Neutrophil (primary cell): ENCODE results near the gene TBC1D24.

Source experiments
- H3K27ac ChIP-seq: fragments of 200-600 bp; sonication (generic); 2 replicates; pipeline ENCODE4 v1.5.1; 2016; ENCODE audit warnings: mild to moderate bottlenecking, moderate library complexity
- H3K27me3 ChIP-seq: fragments of 200-600 bp; sonication (generic); 2 replicates; pipeline ENCODE4 v1.6.0; 2016; ENCODE audit warnings: mild to moderate bottlenecking
- H3K36me3 ChIP-seq: fragments of 200-600 bp; sonication (generic); 2 replicates; pipeline ENCODE4 v1.5.1; 2017
- H3K4me1 ChIP-seq, 2 experiments: fragments of 200-600 bp in 1 of 2; sonication (generic) in 1 of 2; 1 replicate in 1 of 2; 2 replicates in 1 of 2; pipeline versions ENCODE4 v1.5.1 to v1.6.1; 2013 to 2016; ENCODE audit warnings: low read depth in 1 of 2, low read length in 1 of 2, mild to moderate bottlenecking in 1 of 2, moderate library complexity in 1 of 2; ENCODE audit not compliant: control insufficient read depth in 1 of 2, insufficient read depth in 1 of 2
- H3K4me3 ChIP-seq, 2 experiments: fragments of 200-600 bp in 1 of 2; sonication (generic) in 1 of 2; 1 replicate in 1 of 2; 2 replicates in 1 of 2; pipeline ENCODE4 v1.5.1; 2013 to 2016; ENCODE audit warnings: low read depth in 1 of 2, low read length in 1 of 2, mild to moderate bottlenecking in 1 of 2, moderate library complexity in 1 of 2
- H3K9me3 ChIP-seq: fragments of 200-600 bp; sonication (generic); 2 replicates; pipeline ENCODE4 v1.5.1; 2016
- TF ChIP-seq, protein P1 (sequence below): fragments of 200-600 bp; sonication (generic); IDR thresholded peaks from 2 replicates; pipeline ENCODE4 v1.5.1; 2016; ENCODE audit warnings: antibody characterized with exemption

Gene TBC1D24

DNA sequence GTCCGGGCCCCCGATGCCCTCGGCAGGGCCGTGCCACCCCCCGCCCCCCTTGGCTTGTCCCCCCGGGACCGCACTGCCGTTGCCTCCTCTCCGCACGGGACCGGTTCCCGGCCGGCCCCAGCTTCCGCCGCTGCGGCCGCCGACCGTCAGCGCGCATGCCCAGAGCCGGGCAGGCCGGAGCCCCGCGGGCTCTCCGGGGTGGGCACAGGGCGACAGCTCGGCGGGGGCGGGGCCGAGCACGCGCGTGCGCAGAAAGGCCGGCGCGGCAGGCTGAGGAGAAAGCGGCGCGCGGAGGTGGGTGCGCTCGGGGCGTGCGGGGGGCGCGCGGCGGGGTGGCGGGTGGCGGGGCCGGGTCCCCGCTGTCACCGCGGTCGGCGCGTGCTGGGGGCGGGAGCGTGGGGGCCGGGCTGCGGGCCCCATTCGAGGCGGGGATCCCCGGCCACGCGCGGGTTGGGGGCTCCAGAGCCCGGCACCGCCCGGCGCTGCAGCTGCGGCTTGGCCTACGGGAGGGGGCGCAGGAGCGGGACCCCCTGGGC is at the start of gene TBC1D24:
TBC1D24 (plus strand) TSS at position 251 of the 536 bp plus-strand sequence. CDS start 21,022 bp downstream, outside the sequence.
- peaks cover 62% of the 10 kb centered on the region for H3K27me3 ChIP-seq
- no peaks in the 10 kb centered on the region for H3K9me3 ChIP-seq
- TF ChIP-seq, protein P1, sequence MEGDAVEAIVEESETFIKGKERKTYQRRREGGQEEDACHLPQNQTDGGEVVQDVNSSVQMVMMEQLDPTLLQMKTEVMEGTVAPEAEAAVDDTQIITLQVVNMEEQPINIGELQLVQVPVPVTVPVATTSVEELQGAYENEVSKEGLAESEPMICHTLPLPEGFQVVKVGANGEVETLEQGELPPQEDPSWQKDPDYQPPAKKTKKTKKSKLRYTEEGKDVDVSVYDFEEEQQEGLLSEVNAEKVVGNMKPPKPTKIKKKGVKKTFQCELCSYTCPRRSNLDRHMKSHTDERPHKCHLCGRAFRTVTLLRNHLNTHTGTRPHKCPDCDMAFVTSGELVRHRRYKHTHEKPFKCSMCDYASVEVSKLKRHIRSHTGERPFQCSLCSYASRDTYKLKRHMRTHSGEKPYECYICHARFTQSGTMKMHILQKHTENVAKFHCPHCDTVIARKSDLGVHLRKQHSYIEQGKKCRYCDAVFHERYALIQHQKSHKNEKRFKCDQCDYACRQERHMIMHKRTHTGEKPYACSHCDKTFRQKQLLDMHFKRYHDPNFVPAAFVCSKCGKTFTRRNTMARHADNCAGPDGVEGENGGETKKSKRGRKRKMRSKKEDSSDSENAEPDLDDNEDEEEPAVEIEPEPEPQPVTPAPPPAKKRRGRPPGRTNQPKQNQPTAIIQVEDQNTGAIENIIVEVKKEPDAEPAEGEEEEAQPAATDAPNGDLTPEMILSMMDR: no peak
- H3K4me3 ChIP-seq: peak within 1 kb of the TSS; percentile 69 to 85
- H3K27ac ChIP-seq: peak within 1 kb of the TSS; percentile 46
- no peaks in the 10 kb centered on the region for H3K36me3 ChIP-seq
- peaks cover 24 to 34% of the 10 kb centered on the region in 2 experiments for H3K4me1 ChIP-seq

- Histone ChIP-seq H3K36me3 (no peaks in the 10 kb centered on the region), H3K4me1 (peaks cover 19 to 23% of the 10 kb centered on the region in 2 experiments), H3K27ac (no peak overlapping the region), H3K4me3 (no peak overlapping the region), H3K9me3 (no peaks in the 10 kb centered on the region), H3K27me3 (peaks cover 12% of the 10 kb centered on the region)
- TF ChIP-seq, protein P1: no peak
These were observed 49.0 kb upstream of the TBC1D24 start for GRCh38 chr16:2425825-2426430.

DNA sequence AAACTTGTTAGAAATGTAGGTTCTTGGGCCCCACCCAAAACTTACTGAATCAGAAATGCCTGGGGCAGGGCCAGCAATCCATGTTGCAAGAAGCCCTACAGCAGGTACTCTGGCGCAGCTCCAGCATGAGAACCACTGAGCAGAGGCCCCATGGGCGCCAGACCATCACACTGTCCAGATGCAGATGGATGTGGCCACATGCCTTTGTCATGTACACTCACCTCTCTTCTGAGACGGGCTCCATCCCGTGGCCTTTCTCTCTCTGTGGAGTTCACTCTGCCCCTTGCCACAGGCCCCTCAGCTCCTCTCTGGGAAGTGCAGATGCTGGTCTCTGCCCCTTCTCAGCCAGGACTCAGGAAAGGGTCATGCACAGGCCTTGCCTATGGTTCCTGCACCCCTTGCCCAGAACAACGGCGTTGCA is 48.0 kb upstream of the TBC1D24 start:
- no peaks in the 10 kb centered on the region for H3K36me3 ChIP-seq
- no peaks in the 10 kb centered on the region for H3K9me3 ChIP-seq
- H3K4me3 ChIP-seq: no peak overlapping the region
- no peak overlapping the region for H3K27ac ChIP-seq
- peaks cover 10% of the 10 kb centered on the region for H3K27me3 ChIP-seq
- H3K4me1 ChIP-seq: peaks cover 19 to 23% of the 10 kb centered on the region in 2 experiments
- TF ChIP-seq, protein P1: no peak

DNA sequence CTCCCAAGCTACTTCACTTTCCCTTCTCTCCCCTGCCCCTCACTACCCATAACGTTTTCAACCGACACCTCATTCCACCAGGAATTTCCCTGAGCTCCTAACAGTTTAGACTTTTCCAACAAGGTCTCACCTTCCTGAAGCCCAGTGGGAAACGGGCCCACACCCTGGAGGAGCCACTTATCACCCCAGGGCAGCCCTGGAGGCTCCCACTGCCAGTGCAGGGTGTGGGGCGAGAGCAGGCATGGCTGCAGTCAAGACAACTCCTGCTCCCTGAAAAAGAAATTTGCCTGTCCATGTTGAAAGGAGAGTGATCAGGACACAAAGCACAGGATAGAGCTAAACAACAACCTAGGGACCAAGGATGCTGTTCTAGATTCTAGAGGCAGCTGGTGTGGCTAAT is 47.4 kb upstream of the TBC1D24 start:
- peaks cover 19 to 23% of the 10 kb centered on the region in 2 experiments for H3K4me1 ChIP-seq
- H3K4me3 ChIP-seq: no peak overlapping the region

GRCh38 chr16:2428051-2428783 is 46.7 kb upstream of the TBC1D24 start:
- Histone ChIP-seq H3K36me3 (peaks cover 5% of the 10 kb centered on the region), H3K4me3 (peak overlapping the region; percentile 95 to 99), H3K9me3 (no peaks in the 10 kb centered on the region), H3K27me3 (peaks cover 10% of the 10 kb centered on the region), H3K4me1 (peaks cover 19 to 23% of the 10 kb centered on the region in 2 experiments), H3K27ac (peak overlapping the region; percentile 47)
- TF ChIP-seq, protein P1: no peak

More for the DNA sequence above, 47.4 kb upstream of the TBC1D24 start:
- Histone ChIP-seq H3K27me3 (peaks cover 10% of the 10 kb centered on the region), H3K36me3 (no peaks in the 10 kb centered on the region), H3K27ac (no peak overlapping the region), H3K9me3 (no peaks in the 10 kb centered on the region)
- TF ChIP-seq, protein P1: no peak
